Upper lobe of right lung (tissue), 1 donor: ENCODE measurements around the gene APOO. TPM values are rescaled to one million over a fixed set of nuclear protein-coding genes. Genes with fewer than 3 reads are reported as not detected.

Experiments used
- ATAC-seq: fragments of 200-7000 bp; cut with Tn5 transposase; one replicate; pipeline ENCODE4 v1.9.1; 2020; ENCODE audit warnings: mild to moderate bottlenecking, moderate library complexity
- DNase-seq: peaks from one replicate; pipeline ENCODE4 v3.0.0-alpha.2; 2020
- H3K27ac ChIP-seq: fragments of 200-600 bp; one replicate; pipeline ENCODE4 v1.8.0; 2022
- H3K27me3 ChIP-seq: fragments of 200-600 bp; one replicate; pipeline ENCODE4 v1.8.0; 2022; ENCODE audit warnings: mild to moderate bottlenecking
- H3K36me3 ChIP-seq: fragments of 200-600 bp; one replicate; pipeline ENCODE4 v1.8.0; 2022
- H3K4me1 ChIP-seq: fragments of 200-600 bp; one replicate; pipeline ENCODE4 v1.8.0; 2022
- H3K4me3 ChIP-seq: fragments of 200-600 bp; one replicate; pipeline ENCODE4 v1.8.0; 2022; ENCODE audit warnings: mild to moderate bottlenecking
- H3K9me3 ChIP-seq: fragments of 200-600 bp; one replicate; pipeline ENCODE4 v1.8.0; 2022
- CTCF ChIP-seq: fragments of 200-600 bp; IDR thresholded peaks from one replicate; pipeline ENCODE4 v1.8.0; 2022; ENCODE audit warnings: antibody characterized with exemption
- intact Hi-C: fragments of 100-400 bp; cut with DNase I; formaldehyde crosslinking; loops from one replicate; pipeline ENCODE4 v1.11.0; 2022
- long read RNA-seq: library from polyadenylated mRNA; unstranded; transcript quantifications from one replicate; pipeline ENCODE4 v2.0.0, GENCODE V29; 2021
- total RNA-seq: library from RNA; stranded (reverse); fragmentation: NEBNext Ultra II Directional; extraction: Animal tissue kit (Norgen Biotek cat#: 25700); gene quantifications from one replicate; pipeline ENCODE4 v1.2.1, GENCODE V29; 2021
- donor health status: DM: no; HTN: yes; CAD: no; lungs with severe emphysema.

The APOO gene
- 12.0 TPM for total RNA-seq
- long read RNA-seq, partial matches to known transcripts = 0 of 7 reads
- long read RNA-seq, other reads (novel, unspliced or antisense) = 3 of 7 reads

- peak within 1 kb of the TSS; percentile 88 for H3K27ac ChIP-seq
- peak; percentile 79 for TF ChIP-seq CTCF
- ATAC-seq (peak; percentile 98), DNase-seq (peak; percentile 95)
- no peaks in the 10 kb centered on the region for H3K9me3 ChIP-seq
- H3K4me3 ChIP-seq = peak within 1 kb of the TSS; percentile 62
- H3K27me3 ChIP-seq = no peaks in the 10 kb centered on the region
- H3K36me3 ChIP-seq = no peaks in the 10 kb centered on the region
- intact Hi-C loops = loop anchor here (10.0 kb wide), 1 partner anchor 213 kb away; no protein-coding TSS in a partner anchor
- H3K4me1 ChIP-seq = no peaks in the 10 kb centered on the region
Measured at GRCh38 chrX:23907498-23908218, at the start of gene APOO, which contains the start of gene CXorf58. APOO (minus strand) TSS chrX:23907938; CDS start chrX:23907702, 236 bp downstream. CXorf58 (plus strand) TSS chrX:23908006; CDS start chrX:23910303, 2,297 bp downstream.

GRCh38 chrX:23954396-23954795 lies 46.7 kb upstream of the APOO start:
- ATAC-seq (no peak), DNase-seq (no peak)
- H3K27me3 ChIP-seq = no peaks in the 10 kb centered on the region
- no peak for TF ChIP-seq CTCF
- no peaks in the 10 kb centered on the region for H3K4me1 ChIP-seq
- H3K27ac ChIP-seq = no peak overlapping the region
- H3K4me3 ChIP-seq = no peak overlapping the region
- no peaks in the 10 kb centered on the region for H3K36me3 ChIP-seq
- intact Hi-C loops = no loop called here
- H3K9me3 ChIP-seq = no peaks in the 10 kb centered on the region

- no peak for ATAC-seq
- TF ChIP-seq CTCF = no peak
- Histone ChIP-seq H3K4me3 (no peak overlapping the region), H3K4me1 (no peaks in the 10 kb centered on the region), H3K36me3 (no peaks in the 10 kb centered on the region), H3K27me3 (no peaks in the 10 kb centered on the region), H3K27ac (peak overlapping the region; percentile 36), H3K9me3 (no peaks in the 10 kb centered on the region)
- DNase-seq = no peak
- intact Hi-C loops = no loop called here
Measured at GRCh38 chrX:23953908-23954269, 46.2 kb upstream of the APOO start.

GRCh38 chrX:23952984-23953907 lies 45.5 kb upstream of the APOO start:
- H3K4me3 ChIP-seq = peak overlapping the region; percentile 10
- no peak for TF ChIP-seq CTCF
- intact Hi-C loops = no loop called here
- H3K4me1 ChIP-seq = no peaks in the 10 kb centered on the region
- ATAC-seq = peak; percentile 73
- no peaks in the 10 kb centered on the region for H3K9me3 ChIP-seq
- no peaks in the 10 kb centered on the region for H3K36me3 ChIP-seq
- no peaks in the 10 kb centered on the region for H3K27me3 ChIP-seq
- peak overlapping the region; percentile 36 for H3K27ac ChIP-seq
- no peak for DNase-seq

GRCh38 chrX:23952391-23952790 lies 44.7 kb upstream of the APOO start:
- no peaks in the 10 kb centered on the region for H3K27me3 ChIP-seq
- H3K27ac ChIP-seq = no peak overlapping the region
- no peaks in the 10 kb centered on the region for H3K36me3 ChIP-seq
- H3K9me3 ChIP-seq = no peaks in the 10 kb centered on the region
- no peak for ATAC-seq
- intact Hi-C loops = no loop called here
- no peak for TF ChIP-seq CTCF
- no peak overlapping the region for H3K4me3 ChIP-seq
- no peaks in the 10 kb centered on the region for H3K4me1 ChIP-seq
- no peak for DNase-seq
